HG03045 (cell line): Measurements from ENCODE around the gene CHAD.

Experiments used
- ATAC-seq: cut with Tn5 transposase; IDR thresholded peaks from one replicate; pipeline ENCODE4 v1.9.1; 2021; ENCODE audit warnings: mild to moderate bottlenecking, moderate library complexity; ENCODE audit not compliant: unreplicated experiment

CHAD gene

GRCh38 chr17:50460831-50461526 lies 7.7 kb downstream of the CHAD start:
- no peak for ATAC-seq

DNA sequence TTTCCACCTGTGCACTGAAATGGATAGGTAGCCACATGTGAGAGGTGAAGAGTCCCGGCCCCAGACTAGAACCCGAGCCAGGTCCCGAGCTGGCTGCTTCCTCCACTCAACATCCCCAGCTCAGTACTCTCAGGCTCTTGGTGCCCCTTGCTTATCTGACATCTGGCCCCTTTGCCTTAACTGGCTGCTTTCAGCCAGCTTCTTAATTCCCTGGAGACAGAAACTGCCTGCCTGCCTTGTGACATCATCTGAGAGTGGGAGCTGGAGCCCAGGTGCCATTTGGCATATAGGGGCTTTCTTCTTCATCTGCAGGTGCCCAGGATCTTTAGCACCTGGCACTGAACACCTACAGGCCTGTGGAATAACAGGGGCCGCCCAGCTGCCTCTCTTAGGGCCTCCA lies 8.9 kb downstream of the CHAD start:
- ATAC-seq = no peak

- no peak for ATAC-seq
Measured at GRCh38 chr17:50458701-50459676, 9.7 kb downstream of the CHAD start.

DNA sequence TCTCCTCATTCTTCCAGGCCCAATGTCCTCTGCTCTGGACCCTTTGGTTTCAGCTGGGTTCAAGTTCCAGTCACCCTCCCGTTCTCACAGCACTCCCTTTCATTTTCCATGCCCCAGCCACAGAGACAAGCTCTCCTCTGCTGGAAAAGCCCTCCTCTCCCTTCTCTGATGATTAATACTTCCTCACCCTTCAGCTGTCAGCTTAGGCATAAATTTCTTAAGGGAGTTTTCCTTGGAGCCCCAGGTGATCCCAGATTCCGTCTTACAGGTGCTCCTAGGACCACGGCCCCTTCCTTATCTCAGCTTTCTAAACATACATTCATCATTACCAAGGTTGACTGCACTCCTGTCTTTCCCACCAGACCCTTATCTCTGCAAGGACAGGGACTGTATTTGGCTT lies 10.4 kb downstream of the CHAD start:
- ATAC-seq = no peak

DNA sequence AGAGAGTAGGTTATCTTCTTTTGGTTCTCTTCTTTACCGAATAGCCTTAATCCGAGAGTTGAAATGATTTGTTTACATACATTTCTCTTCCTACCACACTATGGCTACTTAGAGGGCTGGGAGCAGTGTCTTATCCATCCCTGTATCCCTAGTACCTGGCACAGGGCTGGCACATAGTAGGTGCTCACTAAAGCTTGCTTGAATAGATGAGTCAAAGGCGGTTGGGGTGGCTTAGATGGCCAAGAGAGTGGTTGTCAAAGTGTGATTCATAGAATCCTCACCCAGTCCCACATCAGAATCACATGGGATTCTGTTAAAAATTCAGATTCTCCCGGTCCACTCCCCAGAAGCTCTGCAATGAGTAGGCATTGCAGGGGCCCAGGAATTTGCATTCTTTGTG lies 11.1 kb downstream of the CHAD start:
- ATAC-seq = no peak

- ATAC-seq = no peak
Measured at GRCh38 chr17:50453901-50454300, 14.8 kb downstream of the CHAD start.

- no peak for ATAC-seq
Measured at GRCh38 chr17:50452630-50453300, 15.9 kb downstream of the CHAD start.

DNA sequence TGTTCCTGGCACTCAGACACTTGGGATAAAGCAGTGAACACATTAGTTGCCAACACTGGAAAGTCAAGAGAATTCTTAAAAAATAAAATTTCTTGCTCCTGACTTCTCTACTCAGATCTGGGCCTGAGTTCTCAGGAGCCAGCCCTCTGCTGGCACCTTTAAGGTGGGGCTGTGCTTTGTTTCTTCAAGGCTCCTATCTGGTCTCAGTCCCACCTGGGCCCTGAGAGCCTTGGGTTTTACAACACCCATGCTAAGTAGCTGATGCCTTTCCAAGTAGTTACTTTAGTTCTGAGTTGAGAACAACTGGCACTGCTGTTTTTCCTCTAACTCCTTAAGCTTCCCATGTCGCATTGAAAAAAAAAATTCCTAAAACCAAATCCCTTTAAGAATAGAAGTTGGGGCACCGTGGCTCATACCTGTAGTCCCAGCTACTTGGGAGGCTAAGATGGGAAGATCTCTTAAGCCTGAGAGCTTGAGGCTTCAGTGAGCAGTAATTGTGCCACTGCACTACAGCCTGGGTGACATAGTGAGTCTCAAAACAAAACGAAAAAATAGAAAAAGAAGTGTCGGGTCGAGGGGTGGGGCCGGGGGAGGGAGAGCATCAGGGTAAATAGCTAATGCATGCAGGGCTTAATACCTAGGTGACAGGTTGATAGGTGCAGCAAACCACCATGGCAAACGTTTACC lies 16.6 kb downstream of the CHAD start:
- no peak for ATAC-seq

DNA sequence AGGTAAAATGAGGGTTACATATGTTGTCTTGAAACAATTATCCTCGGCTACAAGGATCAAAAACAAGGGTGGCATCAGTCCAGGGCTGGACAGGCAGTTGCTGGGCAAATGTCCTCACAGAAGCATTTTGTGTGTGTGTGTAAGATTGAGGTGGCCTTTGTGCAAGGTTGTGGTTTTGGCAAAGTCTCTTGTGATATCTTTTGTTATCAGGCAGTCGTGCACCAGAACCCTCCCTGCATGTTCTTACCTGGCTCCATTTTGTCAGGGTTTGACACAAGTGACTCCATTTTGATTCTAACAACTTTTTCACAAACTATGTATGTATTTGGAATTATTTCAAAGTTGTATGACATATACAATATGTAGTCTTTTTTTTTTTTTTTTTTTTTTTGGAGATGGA lies 20.0 kb downstream of the CHAD start:
- no peak for ATAC-seq

- no peak for ATAC-seq
Measured at GRCh38 chr17:50447870-50448595, 20.6 kb downstream of the CHAD start.

- no peak for ATAC-seq
Measured at GRCh38 chr17:50445730-50446325, 22.9 kb downstream of the CHAD start.

DNA sequence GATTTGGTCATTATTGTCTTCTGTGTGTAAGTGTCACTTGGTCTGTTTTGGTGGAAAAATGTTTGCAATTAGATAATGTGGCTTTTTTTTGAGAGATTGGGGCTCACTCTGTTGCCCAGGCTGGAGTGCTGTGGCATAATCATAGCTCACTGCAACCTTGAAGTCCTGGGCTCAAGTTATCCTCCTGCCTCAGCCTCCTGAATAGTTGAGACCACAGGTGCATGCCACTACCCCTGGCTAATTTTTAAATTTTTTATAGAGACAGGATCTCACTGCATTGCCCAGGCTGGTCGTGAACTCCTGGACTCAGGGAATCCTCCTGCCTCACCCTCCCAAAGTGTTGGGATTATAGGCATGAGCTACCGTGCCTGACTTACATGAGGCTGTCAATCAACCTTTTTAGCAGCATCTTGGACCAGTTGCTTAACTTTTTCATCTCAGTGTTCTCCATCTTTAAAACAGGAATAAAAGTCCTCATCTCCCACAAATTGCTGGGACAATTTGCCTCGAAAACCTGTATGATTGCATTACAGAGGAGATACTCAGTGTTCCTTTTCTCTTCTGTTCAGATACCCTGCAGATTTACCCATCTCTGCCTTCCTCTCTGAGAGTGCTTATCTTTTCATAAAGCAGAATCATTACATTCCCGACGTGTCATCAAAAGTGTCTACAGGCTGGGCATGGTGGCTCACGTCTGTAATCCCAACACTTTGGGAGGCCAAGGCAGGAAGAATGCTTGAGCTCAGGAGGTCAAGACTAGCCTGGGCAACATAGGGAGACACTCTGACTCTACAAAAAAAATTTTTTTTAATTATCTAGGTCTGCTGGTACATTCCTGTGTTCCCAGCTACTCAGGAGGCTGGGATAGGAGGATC lies 23.6 kb downstream of the CHAD start:
- ATAC-seq = no peak

- no peak for ATAC-seq
Measured at GRCh38 chr17:50443505-50443974, 25.1 kb downstream of the CHAD start.

- no peak for ATAC-seq
Measured at GRCh38 chr17:50440838-50441829, 27.5 kb downstream of the CHAD start.

- ATAC-seq = no peak
Measured at GRCh38 chr17:50440172-50440837, 28.4 kb downstream of the CHAD start.

- no peak for ATAC-seq
Measured at GRCh38 chr17:50439008-50439407, 29.7 kb downstream of the CHAD start.

DNA sequence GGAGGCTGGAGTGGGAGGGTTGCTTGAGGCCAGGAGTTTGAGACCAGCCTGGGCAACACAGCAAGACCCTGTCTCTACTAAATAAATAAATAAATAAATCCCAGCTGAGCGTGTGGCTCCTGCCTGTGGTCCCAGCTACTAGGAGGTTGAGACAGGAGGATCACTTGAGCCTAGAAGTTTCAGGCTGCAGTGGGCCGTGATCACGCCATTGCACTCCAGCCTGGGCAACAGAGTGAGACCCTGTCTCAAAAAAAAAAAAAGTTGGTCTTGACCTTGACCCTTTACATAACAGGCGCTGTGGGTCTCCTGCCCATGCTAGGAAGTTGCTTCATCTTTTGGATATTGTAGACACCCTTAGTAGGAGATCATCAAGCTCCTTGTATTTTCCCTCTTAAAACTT lies 31.3 kb downstream of the CHAD start:
- no peak for ATAC-seq
